Stimulated activated naive B cell treated with anti-CD40 and anti-IgM and Interleukin-4, amounts not matched to agents 10 μg/mL and 1 μg/mL and 100 μg/mL, for 72 hours (primary cell): Measurements from ENCODE around the gene CEP192.

Experiments
- ATAC-seq, 2 donors: fragments of 150-1000 bp; cut with Tn5 transposase; replicated peaks; 2 replicates each; pipeline ENCODE4 v1.10.0; 2021; ENCODE audit warnings: moderate library complexity in 1 of 2
- DNase-seq: peaks from one replicate; pipeline ENCODE4 v3.0.0; 2021
- H3K27ac Mint-ChIP-seq: one replicate; pipeline ENCODE4 v1.8.0; 2022; ENCODE audit warnings: mild to moderate bottlenecking, mixed read lengths
- H3K27me3 Mint-ChIP-seq, 2 donors: one replicate each; pipeline ENCODE4 v1.8.0; 2022; ENCODE audit warnings: mixed read lengths in 2 of 2
- H3K36me3 Mint-ChIP-seq, 2 donors: one replicate each; pipeline ENCODE4 v1.8.0; 2022; ENCODE audit warnings: mixed read lengths in 2 of 2, mild to moderate bottlenecking in 1 of 2
- H3K4me1 Mint-ChIP-seq, 2 donors: one replicate each; pipeline ENCODE4 v1.8.0; 2022; ENCODE audit warnings: mixed read lengths in 2 of 2, mild to moderate bottlenecking in 1 of 2
- H3K4me3 Mint-ChIP-seq, 2 donors: one replicate each; pipeline ENCODE4 v1.8.0; 2022; ENCODE audit warnings: mild to moderate bottlenecking in 2 of 2, mixed read lengths in 2 of 2, moderate library complexity in 1 of 2
- H3K9me3 Mint-ChIP-seq, 2 donors: one replicate each; pipeline ENCODE4 v1.8.0; 2022; ENCODE audit warnings: mixed read lengths in 2 of 2, mild to moderate bottlenecking in 1 of 2

Gene CEP192

DNA sequence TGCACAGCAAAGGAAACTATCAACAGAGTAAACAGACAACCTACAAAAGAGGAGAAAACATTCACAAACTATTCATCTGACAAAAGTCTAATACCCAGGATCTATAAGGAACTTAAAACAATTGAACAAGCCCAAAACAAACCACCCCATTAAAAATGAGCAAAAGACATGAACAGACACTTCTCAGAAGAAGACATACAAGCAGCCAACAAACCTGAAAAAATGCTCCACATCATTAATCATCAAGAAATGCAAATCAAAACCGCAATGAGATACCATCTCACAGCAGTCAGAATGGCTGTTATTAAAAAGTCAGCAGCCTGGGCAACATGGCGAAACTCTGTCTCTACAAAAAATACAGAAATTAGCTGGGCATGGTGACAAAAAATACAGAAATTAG is 117.2 kb downstream of the CEP192 start:
- ATAC-seq (no peak), DNase-seq (no peak)
- H3K4me1 Mint-ChIP-seq, result no peaks in the 10 kb centered on the region
- H3K4me3 Mint-ChIP-seq, result no peak overlapping the region
- peaks cover 0 to 2% of the 10 kb centered on the region in 2 donors for H3K9me3 Mint-ChIP-seq
- peaks cover 60 to 75% of the 10 kb centered on the region in 2 donors for H3K36me3 Mint-ChIP-seq
- no peak overlapping the region for H3K27ac Mint-ChIP-seq
- no peaks in the 10 kb centered on the region for H3K27me3 Mint-ChIP-seq

DNA sequence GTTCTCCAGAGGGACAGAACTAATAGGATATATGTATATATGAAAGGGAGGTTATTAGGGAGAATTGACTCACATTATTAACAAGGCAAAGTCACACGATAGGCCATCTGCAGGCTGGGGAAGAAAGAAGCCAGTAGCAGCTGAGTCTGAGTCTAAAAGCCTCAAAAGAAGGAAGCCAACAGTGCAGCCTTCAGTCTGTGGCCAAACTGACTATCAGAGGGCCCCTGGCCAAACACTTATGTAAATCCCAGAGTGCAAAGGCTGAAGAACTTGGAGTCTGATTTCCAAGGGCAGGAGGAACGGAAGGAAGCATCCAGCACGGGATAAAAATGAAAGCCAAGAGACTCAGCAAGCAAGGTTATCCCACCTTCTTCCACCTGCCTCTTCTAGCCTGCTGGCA is 119.4 kb downstream of the CEP192 start:
- Mint-ChIP-seq H3K27ac (no peak overlapping the region), H3K36me3 (peaks cover 50 to 63% of the 10 kb centered on the region in 2 donors), H3K4me1 (no peaks in the 10 kb centered on the region), H3K27me3 (no peaks in the 10 kb centered on the region), H3K9me3 (peaks cover 0 to 2% of the 10 kb centered on the region in 2 donors), H3K4me3 (no peak overlapping the region)
- DNase-seq, result no peak
- ATAC-seq, result no peak

DNA sequence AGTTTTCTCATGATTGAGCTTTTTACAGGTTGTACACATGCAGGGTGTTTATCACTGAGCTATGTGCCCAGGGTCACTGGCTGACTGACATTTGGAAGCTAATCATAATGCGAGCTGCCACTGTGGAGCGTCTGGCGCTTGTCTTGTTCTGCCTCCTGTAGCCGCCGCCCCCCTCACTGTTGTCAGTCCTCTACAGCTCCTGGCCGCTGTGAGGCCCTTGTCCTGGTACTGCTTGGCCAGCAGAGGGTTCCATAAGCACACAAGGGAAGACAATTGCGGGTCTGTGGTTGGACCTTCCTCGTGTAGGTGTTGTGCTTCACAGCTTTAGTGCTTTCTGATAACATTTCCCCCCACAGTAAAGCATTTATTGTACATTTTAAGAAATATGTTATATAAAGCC is 121.8 kb downstream of the CEP192 start:
- H3K27me3 Mint-ChIP-seq, result no peaks in the 10 kb centered on the region
- peaks cover 0 to 2% of the 10 kb centered on the region in 2 donors for H3K9me3 Mint-ChIP-seq
- H3K36me3 Mint-ChIP-seq, result peaks cover 41 to 50% of the 10 kb centered on the region in 2 donors
- H3K4me3 Mint-ChIP-seq, result no peak overlapping the region
- no peaks in the 10 kb centered on the region for H3K4me1 Mint-ChIP-seq
- peak; percentile 41 to 54 for ATAC-seq
- DNase-seq, result no peak
- H3K27ac Mint-ChIP-seq, result no peak overlapping the region

DNA sequence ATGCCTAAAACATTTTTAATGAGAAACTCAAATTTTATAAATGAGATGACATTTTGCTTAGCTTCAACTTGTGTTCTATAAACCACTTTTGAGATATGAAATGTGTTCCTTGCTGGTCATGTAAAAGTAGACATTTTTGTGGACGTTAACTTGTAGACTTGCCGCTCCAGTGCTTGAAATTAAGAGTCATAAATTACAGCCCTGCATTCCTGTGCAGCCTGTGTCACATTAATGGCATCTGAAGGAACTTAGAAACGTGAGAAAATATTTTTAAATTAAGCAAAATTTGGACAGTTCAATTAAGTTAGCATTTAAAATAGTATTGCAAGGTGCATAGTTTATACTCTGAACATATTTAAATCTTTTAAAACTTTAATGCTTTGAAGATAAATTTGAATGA is 129.1 kb downstream of the CEP192 start:
- H3K4me1 Mint-ChIP-seq, result peaks cover 5 to 10% of the 10 kb centered on the region in 2 donors
- DNase-seq (no peak), ATAC-seq (no peak)
- H3K36me3 Mint-ChIP-seq, result peaks cover 26 to 30% of the 10 kb centered on the region in 2 donors
- H3K27me3 Mint-ChIP-seq, result no peaks in the 10 kb centered on the region
- no peak overlapping the region for H3K27ac Mint-ChIP-seq
- no peak overlapping the region for H3K4me3 Mint-ChIP-seq
- H3K9me3 Mint-ChIP-seq, result no peaks in the 10 kb centered on the region

DNA sequence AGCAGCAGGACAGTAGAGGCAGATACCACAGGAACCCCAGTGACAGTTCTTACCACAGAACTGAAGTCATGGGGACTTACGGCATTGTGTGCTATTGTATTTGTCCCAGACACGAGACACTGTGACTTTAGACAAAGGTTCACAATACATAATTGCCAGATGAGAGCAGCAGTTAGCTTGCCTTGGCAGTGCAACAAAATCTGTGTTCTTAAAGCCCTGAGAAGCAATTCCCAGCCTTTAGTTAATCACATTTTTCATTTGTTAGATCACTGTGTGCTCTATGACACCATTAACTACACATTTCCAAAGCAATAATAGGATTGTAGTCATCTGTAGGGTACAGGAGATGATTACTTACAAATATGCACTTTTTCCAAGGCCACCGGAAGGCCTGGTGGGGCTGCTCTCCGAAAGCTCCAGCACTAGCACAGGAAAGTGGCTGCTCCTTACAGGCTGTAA is 129.8 kb downstream of the CEP192 start:
- peaks cover 5 to 10% of the 10 kb centered on the region in 2 donors for H3K4me1 Mint-ChIP-seq
- no peaks in the 10 kb centered on the region for H3K27me3 Mint-ChIP-seq
- DNase-seq (no peak), ATAC-seq (no peak)
- no peak overlapping the region for H3K4me3 Mint-ChIP-seq
- H3K9me3 Mint-ChIP-seq, result no peaks in the 10 kb centered on the region
- H3K36me3 Mint-ChIP-seq, result peaks cover 20 to 23% of the 10 kb centered on the region in 2 donors
- H3K27ac Mint-ChIP-seq, result no peak overlapping the region

DNA sequence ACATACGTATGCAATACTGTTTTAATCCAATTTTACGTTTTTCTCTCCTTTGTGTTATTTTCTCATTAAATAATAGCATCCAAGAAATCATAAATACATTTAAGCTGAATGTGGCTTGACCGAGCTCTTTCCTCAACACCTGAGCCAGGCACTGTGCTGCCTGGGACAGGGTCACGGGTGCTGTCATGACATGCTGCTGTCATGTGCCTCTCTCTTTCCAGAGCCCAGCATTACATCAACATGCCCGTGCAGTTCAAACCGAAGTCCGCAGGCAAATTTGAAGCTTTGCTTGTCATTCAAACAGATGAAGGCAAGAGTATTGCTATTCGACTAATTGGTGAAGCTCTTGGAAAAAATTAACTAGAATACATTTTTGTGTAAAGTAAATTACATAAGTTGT is 133.2 kb downstream of the CEP192 start:
- DNase-seq (no peak), ATAC-seq (no peak)
- Mint-ChIP-seq H3K9me3 (no peaks in the 10 kb centered on the region), H3K27me3 (no peaks in the 10 kb centered on the region), H3K4me1 (peaks cover 5 to 10% of the 10 kb centered on the region in 2 donors), H3K36me3 (peaks cover 17 to 20% of the 10 kb centered on the region in 2 donors), H3K4me3 (no peak overlapping the region), H3K27ac (no peak overlapping the region)

DNA sequence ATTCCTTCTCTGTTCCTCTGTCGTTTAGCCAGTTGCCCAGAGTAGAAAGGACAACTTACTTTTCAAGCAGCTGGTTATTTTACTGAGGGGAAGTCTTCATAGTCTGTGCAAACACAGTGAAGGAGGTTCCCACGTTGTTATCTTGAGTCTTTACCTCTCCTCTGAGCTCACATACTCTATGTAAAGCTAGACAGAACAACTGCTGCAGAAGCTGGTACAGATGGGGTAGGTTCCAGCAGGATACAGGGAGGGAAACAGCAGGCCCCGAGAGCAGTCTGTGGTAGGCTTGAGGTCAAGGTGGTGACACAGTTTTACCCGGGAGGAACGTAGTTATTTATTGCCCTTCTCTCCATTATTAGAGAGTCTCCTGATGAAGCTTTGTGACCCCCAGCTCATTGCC is 134.0 kb downstream of the CEP192 start:
- Mint-ChIP-seq H3K36me3 (peaks cover 23 to 24% of the 10 kb centered on the region in 2 donors), H3K4me3 (no peak overlapping the region), H3K27me3 (no peaks in the 10 kb centered on the region), H3K4me1 (peaks cover 5 to 10% of the 10 kb centered on the region in 2 donors), H3K27ac (no peak overlapping the region), H3K9me3 (no peaks in the 10 kb centered on the region)
- no peak for ATAC-seq
- no peak for DNase-seq

DNA sequence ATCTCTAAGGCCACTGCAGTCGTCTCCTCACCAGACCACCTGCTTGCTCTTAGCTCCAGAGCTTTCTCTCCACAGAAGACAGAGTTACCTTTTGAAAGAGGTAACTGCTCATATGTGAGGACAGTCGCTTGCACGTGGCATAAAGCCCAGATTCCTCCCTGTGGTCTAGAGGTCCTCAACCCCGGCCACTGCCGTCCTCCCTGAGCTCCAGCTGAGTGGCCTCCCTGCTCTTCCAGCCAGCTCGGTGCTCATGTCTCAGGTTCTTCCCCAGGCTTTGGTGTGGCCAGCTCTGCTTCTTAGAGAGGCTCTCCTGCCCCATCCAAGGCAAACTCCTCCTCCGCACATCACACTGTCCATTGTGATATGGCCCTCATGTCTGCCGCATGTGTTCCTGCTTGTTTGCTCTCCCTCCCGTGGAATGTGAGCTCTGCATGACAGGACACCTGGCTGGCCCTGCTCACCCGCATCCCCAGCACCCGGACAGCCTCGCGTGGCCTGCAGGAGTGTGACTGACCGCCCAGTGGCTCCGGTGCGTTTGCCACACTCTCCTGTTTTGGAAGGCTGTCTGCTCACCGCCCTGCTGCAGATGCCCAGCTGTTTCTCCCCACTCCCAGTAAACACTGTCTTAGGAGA is 135.9 kb downstream of the CEP192 start:
- no peak for DNase-seq
- Mint-ChIP-seq H3K27ac (peak overlapping the region; percentile 20), H3K36me3 (peaks cover 27 to 32% of the 10 kb centered on the region in 2 donors), H3K9me3 (no peaks in the 10 kb centered on the region), H3K4me1 (peaks cover 5 to 6% of the 10 kb centered on the region in 2 donors), H3K27me3 (no peaks in the 10 kb centered on the region), H3K4me3 (no peak overlapping the region)
- ATAC-seq, result no peak

DNA sequence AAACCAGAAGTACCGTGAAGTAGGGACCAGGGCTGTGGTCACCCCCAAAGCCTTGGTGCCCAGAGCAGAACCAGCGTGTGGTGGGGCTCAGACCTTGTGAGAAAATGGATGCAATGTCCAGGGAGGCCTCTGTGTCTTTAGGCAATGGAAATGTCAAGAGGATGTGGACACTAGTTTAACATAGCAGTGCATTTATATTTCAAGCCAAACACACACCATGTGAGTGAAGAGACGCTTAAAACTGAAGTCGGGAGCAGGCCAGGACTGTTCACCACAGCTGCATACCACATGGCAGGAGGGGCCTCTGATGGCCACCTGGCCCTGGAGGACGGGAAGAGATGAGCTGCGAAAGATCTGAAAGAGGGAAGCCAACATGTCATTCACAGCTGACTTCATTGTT is 140.1 kb downstream of the CEP192 start:
- Mint-ChIP-seq H3K27ac (no peak overlapping the region), H3K27me3 (no peaks in the 10 kb centered on the region), H3K9me3 (peaks cover 2 to 4% of the 10 kb centered on the region in 2 donors), H3K36me3 (peaks cover 19 to 34% of the 10 kb centered on the region in 2 donors), H3K4me3 (no peak overlapping the region), H3K4me1 (peaks cover 8 to 9% of the 10 kb centered on the region in 2 donors)
- DNase-seq (no peak), ATAC-seq (no peak)

DNA sequence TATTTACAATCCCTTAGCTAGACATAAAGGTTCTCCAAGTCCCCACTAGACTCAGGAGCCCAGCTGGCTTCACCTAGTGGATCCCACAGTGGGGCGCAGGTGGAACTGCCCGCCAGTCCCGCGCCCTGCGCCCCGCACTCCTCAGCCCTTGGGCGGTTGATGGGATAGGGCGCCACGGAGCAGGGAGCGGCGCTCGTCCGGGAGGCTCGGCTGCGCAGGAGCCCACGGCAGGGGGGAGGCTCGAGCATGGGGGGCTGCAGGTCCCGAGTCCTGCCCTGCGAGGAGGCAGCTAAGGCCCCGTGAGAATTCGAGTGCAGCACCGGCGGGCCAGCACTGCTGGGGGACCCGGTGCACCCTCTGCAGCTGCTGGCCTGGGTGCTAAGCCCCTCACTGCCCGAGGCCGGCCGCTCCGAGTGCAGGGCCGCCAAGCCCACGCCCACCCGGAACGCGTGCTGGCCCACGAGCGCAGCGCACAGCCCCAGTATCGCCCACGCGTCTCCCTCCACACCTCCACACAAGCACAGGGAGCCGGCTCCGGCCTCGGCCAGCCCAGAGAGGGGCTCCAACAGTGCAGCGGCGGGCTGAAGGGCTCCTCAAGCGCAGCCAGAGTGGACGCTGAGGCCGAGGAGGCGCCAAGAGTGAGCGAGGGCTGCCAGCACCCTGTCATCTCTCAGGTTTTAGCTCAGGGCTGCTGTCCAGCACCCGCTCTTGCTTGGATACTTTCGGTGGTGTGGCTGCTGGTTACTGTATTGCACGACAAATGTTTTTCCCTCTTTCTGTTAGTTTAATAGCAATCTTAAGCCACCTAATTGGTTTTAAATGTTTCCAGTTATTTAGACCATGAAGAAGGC is 143.6 kb downstream of the CEP192 start:
- peaks cover 9 to 20% of the 10 kb centered on the region in 2 donors for H3K36me3 Mint-ChIP-seq
- DNase-seq (no peak), ATAC-seq (no peak)
- peaks cover 19 to 25% of the 10 kb centered on the region in 2 donors for H3K4me1 Mint-ChIP-seq
- peaks cover 7 to 11% of the 10 kb centered on the region in 2 donors for H3K9me3 Mint-ChIP-seq
- no peaks in the 10 kb centered on the region for H3K27me3 Mint-ChIP-seq
- H3K27ac Mint-ChIP-seq, result no peak overlapping the region
- H3K4me3 Mint-ChIP-seq, result no peak overlapping the region

DNA sequence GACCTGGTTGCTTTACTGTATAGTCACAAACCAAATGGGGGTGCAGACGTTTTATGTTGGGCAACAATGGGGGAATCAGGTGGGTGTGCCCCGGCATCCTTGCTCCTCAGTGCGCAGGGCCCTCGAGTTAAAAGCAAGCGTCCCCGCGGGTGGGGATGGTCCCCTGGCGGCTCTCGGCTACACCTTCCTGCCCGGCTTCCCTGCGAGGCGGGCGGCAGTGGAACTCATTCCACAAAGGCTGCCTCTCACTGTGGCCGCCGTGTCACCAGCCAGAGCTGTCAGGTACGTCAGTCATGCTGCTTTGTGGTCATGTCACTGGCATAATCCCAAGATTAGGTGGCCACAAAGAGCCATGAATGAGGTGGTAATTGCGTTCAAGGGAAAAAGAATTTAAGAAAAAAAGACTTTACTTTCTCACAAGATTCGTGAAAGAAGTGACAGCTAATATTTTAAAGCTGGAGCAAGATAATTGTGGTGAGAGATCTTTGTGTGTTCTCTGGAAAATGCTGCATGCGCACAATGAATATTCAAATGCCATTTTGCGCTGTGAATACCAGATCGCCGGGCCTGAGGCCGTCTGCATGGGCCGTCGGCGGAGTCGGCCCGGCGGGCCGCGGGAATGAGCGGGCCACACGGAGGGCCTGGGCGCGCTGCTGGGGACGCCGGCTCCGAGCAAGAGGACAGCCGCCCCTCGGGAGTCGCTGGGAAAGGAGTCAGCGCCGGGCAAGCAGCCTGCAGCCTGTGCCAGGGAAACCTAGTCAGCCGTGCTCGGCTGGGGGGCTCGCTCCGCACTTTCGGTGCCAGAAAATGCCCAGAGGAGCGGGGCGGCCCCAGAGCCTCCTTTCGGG is 145.1 kb downstream of the CEP192 start:
- peak overlapping the region; percentile 96 to 99 for H3K4me3 Mint-ChIP-seq
- ATAC-seq (peak; percentile 32 to 49), DNase-seq (peak; percentile 61)
- peak overlapping the region; percentile 98 for H3K27ac Mint-ChIP-seq
- H3K27me3 Mint-ChIP-seq, result no peaks in the 10 kb centered on the region
- H3K9me3 Mint-ChIP-seq, result peaks cover 7 to 11% of the 10 kb centered on the region in 2 donors
- H3K36me3 Mint-ChIP-seq, result peaks cover 4 to 10% of the 10 kb centered on the region in 2 donors
- peaks cover 19 to 25% of the 10 kb centered on the region in 2 donors for H3K4me1 Mint-ChIP-seq

DNA sequence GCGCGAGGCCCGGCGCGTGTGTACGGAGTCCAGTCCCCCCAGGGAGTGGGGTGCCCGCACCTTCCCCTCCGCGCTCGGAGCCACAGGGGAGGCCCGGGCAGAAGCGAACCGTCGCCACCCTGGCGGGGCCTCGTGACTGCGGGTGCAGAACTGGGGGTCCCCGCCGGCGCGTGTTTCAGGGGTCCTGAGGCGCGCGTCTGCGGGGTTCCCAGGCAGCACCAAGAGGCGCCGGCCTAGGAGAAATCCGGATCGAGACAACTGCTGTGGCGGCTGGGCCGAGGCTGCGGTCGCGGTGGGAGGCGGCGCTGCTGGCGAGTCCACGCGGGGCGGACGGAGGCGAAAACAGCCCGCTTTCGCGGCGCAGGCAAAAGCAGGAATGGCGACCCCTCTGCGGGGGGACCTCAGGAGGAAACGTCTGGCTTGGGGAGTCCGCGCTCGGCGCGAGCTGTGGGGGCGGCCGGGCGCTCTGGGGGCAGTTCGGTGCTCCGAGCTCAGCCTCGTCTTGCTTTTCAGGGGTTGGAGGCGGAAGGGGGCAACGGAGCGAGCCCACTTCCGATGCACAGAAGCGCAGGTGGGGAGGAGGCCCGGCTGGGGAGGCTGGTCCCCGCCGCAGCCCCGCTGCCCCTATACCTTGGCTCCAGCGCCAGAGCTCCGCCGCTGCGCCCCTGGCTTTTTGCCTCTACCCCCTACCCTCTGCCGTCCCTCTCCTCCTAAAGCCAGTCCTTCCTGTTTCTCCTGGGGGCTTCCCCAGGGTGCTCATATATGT is 145.9 kb downstream of the CEP192 start:
- Mint-ChIP-seq H3K4me1 (peaks cover 19 to 25% of the 10 kb centered on the region in 2 donors), H3K27ac (peak overlapping the region; percentile 98), H3K4me3 (peak overlapping the region; percentile 96 to 99), H3K27me3 (no peaks in the 10 kb centered on the region), H3K9me3 (peaks cover 7 to 11% of the 10 kb centered on the region in 2 donors), H3K36me3 (peaks cover 0 to 7% of the 10 kb centered on the region in 2 donors)
- DNase-seq (peak; percentile 51), ATAC-seq (peak; percentile 58 to 63)

DNA sequence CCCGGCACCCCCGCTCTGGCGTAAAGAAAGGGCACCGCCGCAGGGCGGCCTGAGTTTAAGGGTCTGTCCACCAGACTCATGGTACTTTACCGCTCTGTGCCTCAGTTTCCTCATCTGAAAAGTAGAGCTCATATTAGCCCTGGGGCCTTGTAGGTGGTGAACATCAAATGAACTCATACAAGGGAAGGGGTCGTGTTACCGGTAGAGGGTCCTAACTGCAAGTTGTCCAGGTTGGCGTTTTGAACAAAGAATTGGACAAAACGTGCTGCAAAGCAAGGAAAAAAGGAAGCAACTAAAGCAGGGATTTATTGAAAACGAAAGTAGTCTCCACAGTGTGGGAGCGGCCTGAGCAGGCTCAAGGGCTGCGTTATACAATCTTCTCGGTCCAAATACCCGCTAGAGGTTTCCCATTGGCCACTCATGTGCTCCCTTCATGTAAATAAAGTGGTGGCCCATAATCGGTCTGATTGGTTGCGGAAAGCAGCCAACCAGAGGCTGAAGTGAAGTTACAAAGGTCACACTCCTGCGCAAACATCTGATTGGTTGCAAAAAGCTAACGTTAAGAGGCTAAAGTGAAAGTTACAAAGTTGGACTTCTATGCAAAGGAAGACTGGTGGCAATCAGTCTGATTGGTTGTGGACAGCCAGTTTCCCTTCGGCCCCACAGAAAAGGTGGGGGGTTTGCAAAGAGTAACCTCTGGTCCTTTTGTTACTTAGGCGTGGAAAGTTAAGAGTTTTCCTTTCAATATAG is 146.7 kb downstream of the CEP192 start:
- H3K4me1 Mint-ChIP-seq, result peaks cover 19 to 25% of the 10 kb centered on the region in 2 donors
- H3K27ac Mint-ChIP-seq, result peak overlapping the region; percentile 98
- DNase-seq (peak; percentile 76), ATAC-seq (peak; percentile 87 to 88)
- no peaks in the 10 kb centered on the region for H3K27me3 Mint-ChIP-seq
- peaks cover 0 to 7% of the 10 kb centered on the region in 2 donors for H3K36me3 Mint-ChIP-seq
- H3K4me3 Mint-ChIP-seq, result peak overlapping the region; percentile 96 to 99
- H3K9me3 Mint-ChIP-seq, result peaks cover 9 to 11% of the 10 kb centered on the region in 2 donors
